PC-3 (cell line): ENCODE measurements around the gene POLR1E. TPM values are rescaled to one million over a fixed set of nuclear protein-coding genes. Genes with fewer than 3 reads are reported as not detected.

ENCODE experiments used
- ATAC-seq: fragments of 200-7000 bp; cut with Tn5 transposase; 2 replicates; pipeline ENCODE4 v1.9.1; 2020; ENCODE audit warnings: mild to moderate bottlenecking, moderate library complexity
- BruUV-seq: library from RNA; stranded (reverse); fragments of 400-500 nt; replicated peaks from 2 replicates; lab custom pipeline; 2021; lab: Mats Ljungman, UMichigan
- CTCF ChIA-PET: fragments of 300-600 bp; sonication (Branson Sonifier 250); formaldehyde crosslinking; loops from one replicate; lab custom pipeline; 2022; ENCODE audit warnings: antibody characterized with exemption; lab: Charles Lee
- POLR2A ChIA-PET: fragments of 300-600 bp; sonication (Branson Sonifier 250); formaldehyde crosslinking; loops from one replicate; lab custom pipeline; 2022; ENCODE audit warnings: antibody characterized with exemption; ENCODE audit not compliant: unreplicated experiment; lab: Charles Lee
- DNase-seq: peaks from one replicate; pipeline ENCODE4 v3.0.0-alpha.2; 2015
- H2AFZ ChIP-seq: fragments of 300-600 bp; sonication (generic); 2 replicates; pipeline ENCODE4 v1.6.0; 2016; ENCODE audit warnings: antibody characterized with exemption, low read length
- H3F3A ChIP-seq: fragments of 300-600 bp; sonication (generic); one replicate; pipeline ENCODE4 v1.6.0; 2017; ENCODE audit warnings: antibody characterized with exemption, low read length, control low read depth, mild to moderate bottlenecking; ENCODE audit not compliant: unreplicated experiment
- H3K27ac ChIP-seq: fragments of 300-600 bp; sonication (generic); 2 replicates; pipeline ENCODE4 v1.5.1; 2016; ENCODE audit warnings: mild to moderate bottlenecking, low read length
- H3K27me3 ChIP-seq: fragments of 300-600 bp; sonication (generic); 2 replicates; pipeline ENCODE4 v1.6.1; 2016; ENCODE audit warnings: low read length, mixed read lengths
- H3K36me3 ChIP-seq: fragments of 300-600 bp; sonication (generic); 2 replicates; pipeline ENCODE4 v1.6.1; 2016; ENCODE audit warnings: low read depth, mixed run types, low read length, mixed read lengths
- H3K4me1 ChIP-seq: fragments of 300-600 bp; sonication (generic); 2 replicates; pipeline ENCODE4 v1.5.1; 2016; ENCODE audit warnings: low read length; ENCODE audit not compliant: insufficient read depth
- H3K4me2 ChIP-seq: fragments of 300-600 bp; sonication (generic); 2 replicates; pipeline ENCODE4 v1.6.0; 2016; ENCODE audit warnings: low read length
- H3K4me3 ChIP-seq: fragments of 300-600 bp; sonication (generic); 2 replicates; pipeline ENCODE4 v1.5.1; 2016; ENCODE audit warnings: mild to moderate bottlenecking, low read length, mixed read lengths
- H3K79me2 ChIP-seq: fragments of 300-600 bp; sonication (generic); 2 replicates; pipeline ENCODE4 v1.6.1; 2017; ENCODE audit warnings: low read length, mixed read lengths
- H3K9ac ChIP-seq: fragments of 300-600 bp; sonication (generic); 2 replicates; pipeline ENCODE4 v1.6.0; 2016; ENCODE audit warnings: mild to moderate bottlenecking, low read length
- H3K9me2 ChIP-seq: fragments of 300-600 bp; sonication (generic); replicated peaks from 2 replicates; pipeline ENCODE4 v1.6.1; 2016; ENCODE audit warnings: mixed run types, low read length, mixed read lengths
- H3K9me3 ChIP-seq: fragments of 300-600 bp; sonication (generic); 2 replicates; pipeline ENCODE4 v1.6.1; 2016; ENCODE audit warnings: low read length, mixed read lengths
- H4K20me1 ChIP-seq: fragments of 300-600 bp; sonication (generic); 2 replicates; pipeline ENCODE4 v1.6.1; 2016; ENCODE audit warnings: low read length, mixed read lengths
- EZH2 ChIP-seq: fragments of 300-600 bp; sonication (generic); IDR thresholded peaks from one replicate; pipeline ENCODE4 v1.6.1; 2017; ENCODE audit warnings: antibody characterized with exemption, mild to moderate bottlenecking, low read length; ENCODE audit not compliant: unreplicated experiment
- EZH2phosphoT487 ChIP-seq: fragments of 300-600 bp; sonication (generic); IDR thresholded peaks from 2 replicates; pipeline ENCODE4 v1.6.1; 2018; ENCODE audit warnings: mild to moderate bottlenecking, antibody characterized with exemption, low read length, borderline replicate concordance
- intact Hi-C: fragments of 100-400 bp; cut with micrococcal nuclease; formaldehyde crosslinking; loops from 2 replicates; pipeline ENCODE4 v1.9.0; 2023
- total RNA-seq: library from RNA; depleted of rRNA; stranded (reverse); fragments of >200 nt; gene quantifications from 2 replicates; pipeline ENCODE4 v1.2.3, GENCODE V29; 2014
- TF ChIP-seq, protein P1 (sequence below): fragments of 300-600 bp; sonication (generic); conservative IDR thresholded peaks from 2 replicates; pipeline ENCODE4 v1.5.1; 2017; ENCODE audit warnings: antibody characterized with exemption, low read depth, mild to moderate bottlenecking, low read length

Gene POLR1E
- total RNA-seq, 1 experiment from 2014 or later, result 37.2 TPM

DNA sequence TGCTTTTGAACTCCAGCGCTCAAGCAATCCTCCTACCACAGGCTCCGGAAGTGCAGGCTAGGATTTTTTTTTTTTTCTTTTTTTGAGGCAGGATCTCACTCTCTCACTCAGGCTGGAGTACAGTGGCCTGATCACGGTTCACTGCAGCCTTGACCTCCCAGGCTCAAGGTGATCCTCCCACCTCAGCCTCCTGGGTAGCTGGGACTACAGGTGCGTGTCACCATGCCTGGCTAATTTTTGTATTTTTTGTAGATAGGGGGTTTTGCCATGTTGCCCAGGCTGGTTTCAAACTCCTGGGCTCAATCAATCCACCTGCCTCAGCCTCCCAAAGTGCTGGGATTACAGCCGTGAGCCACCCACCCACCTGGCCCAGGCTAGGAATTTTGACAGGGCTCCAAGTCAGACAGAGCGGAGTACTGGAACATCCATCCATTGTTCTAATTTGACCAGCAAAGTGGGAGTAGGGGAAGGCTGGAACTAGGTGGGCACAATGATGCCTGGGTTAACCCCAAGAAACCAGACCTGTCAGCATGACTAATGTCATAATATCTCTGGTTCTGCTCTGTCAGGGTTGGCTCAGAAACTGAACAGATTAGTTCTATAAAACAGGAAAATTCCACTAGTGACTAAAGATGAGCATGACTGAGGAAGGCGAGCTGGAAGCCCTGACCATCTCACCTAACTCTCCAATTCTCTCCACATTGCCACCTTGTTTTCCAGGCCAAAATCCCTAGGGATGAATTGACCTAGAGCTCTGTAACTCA, 29.7 kb upstream of the POLR1E start:
- TF ChIP-seq EZH2, result no peak
- TF ChIP-seq EZH2phosphoT487, result no peak
- TF ChIP-seq, protein P1, sequence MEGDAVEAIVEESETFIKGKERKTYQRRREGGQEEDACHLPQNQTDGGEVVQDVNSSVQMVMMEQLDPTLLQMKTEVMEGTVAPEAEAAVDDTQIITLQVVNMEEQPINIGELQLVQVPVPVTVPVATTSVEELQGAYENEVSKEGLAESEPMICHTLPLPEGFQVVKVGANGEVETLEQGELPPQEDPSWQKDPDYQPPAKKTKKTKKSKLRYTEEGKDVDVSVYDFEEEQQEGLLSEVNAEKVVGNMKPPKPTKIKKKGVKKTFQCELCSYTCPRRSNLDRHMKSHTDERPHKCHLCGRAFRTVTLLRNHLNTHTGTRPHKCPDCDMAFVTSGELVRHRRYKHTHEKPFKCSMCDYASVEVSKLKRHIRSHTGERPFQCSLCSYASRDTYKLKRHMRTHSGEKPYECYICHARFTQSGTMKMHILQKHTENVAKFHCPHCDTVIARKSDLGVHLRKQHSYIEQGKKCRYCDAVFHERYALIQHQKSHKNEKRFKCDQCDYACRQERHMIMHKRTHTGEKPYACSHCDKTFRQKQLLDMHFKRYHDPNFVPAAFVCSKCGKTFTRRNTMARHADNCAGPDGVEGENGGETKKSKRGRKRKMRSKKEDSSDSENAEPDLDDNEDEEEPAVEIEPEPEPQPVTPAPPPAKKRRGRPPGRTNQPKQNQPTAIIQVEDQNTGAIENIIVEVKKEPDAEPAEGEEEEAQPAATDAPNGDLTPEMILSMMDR, result no peak
- H3K4me2 ChIP-seq, result peak overlapping the region; percentile 58
- H3K79me2 ChIP-seq, result peaks cover 97% of the 10 kb centered on the region
- ChIA-PET CTCF (no interaction called here), POLR2A (no interaction called here)
- H3K9me2 ChIP-seq, result no peaks in the 10 kb centered on the region
- H3K4me1 ChIP-seq, result peaks cover 61% of the 10 kb centered on the region
- no TSS peak for BruUV-seq
- H2AFZ ChIP-seq, result no peak overlapping the region
- no peak overlapping the region for H3K9ac ChIP-seq
- H4K20me1 ChIP-seq, result peaks cover 16% of the 10 kb centered on the region
- H3K4me3 ChIP-seq, result 0 out of 2 replicates have a peak overlapping the region, but pooled peaks have one; percentile 8
- DNase-seq (peak; percentile 66), ATAC-seq (peak; percentile 44)
- no peaks in the 10 kb centered on the region for H3K27me3 ChIP-seq
- intact Hi-C loops, result no loop called here
- no peaks in the 10 kb centered on the region for H3K9me3 ChIP-seq
- H3K36me3 ChIP-seq, result no peaks in the 10 kb centered on the region
- H3F3A ChIP-seq, result peaks cover 7% of the 10 kb centered on the region
- peak overlapping the region; percentile 48 for H3K27ac ChIP-seq

DNA sequence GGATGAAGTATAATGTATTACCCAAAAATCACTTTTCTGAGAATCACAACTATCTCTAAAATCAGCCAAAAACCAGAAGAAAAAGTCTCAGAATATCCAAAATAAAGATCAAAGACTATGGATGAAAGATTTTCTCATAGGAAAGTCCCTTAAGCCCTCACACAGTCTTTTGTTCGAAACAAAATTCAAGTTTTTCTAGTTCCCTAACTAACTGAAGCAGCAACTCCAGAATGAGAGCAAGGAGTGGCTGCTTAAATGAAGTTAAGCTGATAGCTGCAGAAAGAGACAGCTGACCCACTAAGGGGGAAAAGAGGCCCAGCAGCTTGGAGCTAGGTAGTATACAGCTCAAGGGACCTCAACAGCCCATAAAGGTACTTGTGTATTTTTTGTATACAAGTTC, 28.9 kb upstream of the POLR1E start:
- peaks cover 97% of the 10 kb centered on the region for H3K79me2 ChIP-seq
- H3F3A ChIP-seq, result peaks cover 7% of the 10 kb centered on the region
- H3K4me3 ChIP-seq, result 0 out of 2 replicates have a peak overlapping the region, but pooled peaks have one; percentile 8
- CTCF ChIA-PET, result no interaction called here
- DNase-seq (no peak), ATAC-seq (no peak)
- H3K4me2 ChIP-seq, result peak overlapping the region; percentile 58
- no peaks in the 10 kb centered on the region for H3K36me3 ChIP-seq
- BruUV-seq, result no TSS peak
- no peak overlapping the region for H3K9ac ChIP-seq
- intact Hi-C loops, result no loop called here
- H3K9me3 ChIP-seq, result no peaks in the 10 kb centered on the region
- no peak overlapping the region for H2AFZ ChIP-seq
- no peaks in the 10 kb centered on the region for H3K27me3 ChIP-seq
- H3K9me2 ChIP-seq, result no peaks in the 10 kb centered on the region
- H4K20me1 ChIP-seq, result peaks cover 16% of the 10 kb centered on the region
- no peak for TF ChIP-seq EZH2phosphoT487
- TF ChIP-seq EZH2, result no peak
- peaks cover 57% of the 10 kb centered on the region for H3K4me1 ChIP-seq
- POLR2A ChIA-PET, result no interaction called here
- H3K27ac ChIP-seq, result peak overlapping the region; percentile 48

DNA sequence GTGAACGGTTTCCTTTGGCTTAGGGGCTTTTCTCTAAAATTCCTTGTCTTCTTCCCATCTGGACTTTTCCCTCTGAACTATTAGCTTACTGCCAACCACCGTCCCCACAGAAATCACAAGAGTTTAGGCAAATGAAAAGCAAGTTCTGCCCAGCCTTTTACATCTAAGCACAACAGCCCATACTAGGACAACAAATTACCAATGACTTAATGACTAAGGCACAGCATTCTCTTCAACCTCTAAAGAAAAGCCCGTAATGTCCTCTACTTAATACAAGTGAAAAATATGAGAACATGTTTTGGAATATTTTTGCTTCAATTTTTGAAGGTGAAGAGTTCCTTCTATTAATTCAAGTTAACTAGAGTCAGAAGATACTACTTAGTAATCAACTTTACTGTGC, 21.7 kb upstream of the POLR1E start:
- DNase-seq (no peak), ATAC-seq (no peak)
- Histone ChIP-seq H3K9ac (peak overlapping the region; percentile 93), H3K27me3 (no peaks in the 10 kb centered on the region), H3K4me1 (peaks cover 13% of the 10 kb centered on the region), H3K9me2 (no peaks in the 10 kb centered on the region), H3K36me3 (no peaks in the 10 kb centered on the region), H3F3A (no peaks in the 10 kb centered on the region), H3K27ac (no peak overlapping the region), H4K20me1 (peaks cover 10% of the 10 kb centered on the region; the same call in 1 of the 2 replicates), H3K4me2 (peak overlapping the region; percentile 99), H3K9me3 (no peaks in the 10 kb centered on the region), H3K4me3 (peak overlapping the region; percentile 97), H2AFZ (no peak overlapping the region), H3K79me2 (peaks cover 57% of the 10 kb centered on the region)
- intact Hi-C loops, result no loop called here
- CTCF ChIA-PET, result no interaction called here
- BruUV-seq, result no TSS peak
- POLR2A ChIA-PET, result no interaction called here
- TF ChIP-seq EZH2, result no peak
- TF ChIP-seq, protein P1, result no peak
- no peak for TF ChIP-seq EZH2phosphoT487
